HG03039 (cell line): ENCODE data around the gene NFATC2.
"Not testable (repeated sequence)": the region's sequence is repeated elsewhere in the genome, so short reads cannot be mapped to it uniquely, and the experiment has no call there.

Experiments
- ATAC-seq: cut with Tn5 transposase; IDR thresholded peaks from one replicate; pipeline ENCODE4 v1.9.1; 2021; ENCODE audit warnings: mild to moderate bottlenecking, moderate library complexity; ENCODE audit not compliant: unreplicated experiment

The NFATC2 gene

DNA sequence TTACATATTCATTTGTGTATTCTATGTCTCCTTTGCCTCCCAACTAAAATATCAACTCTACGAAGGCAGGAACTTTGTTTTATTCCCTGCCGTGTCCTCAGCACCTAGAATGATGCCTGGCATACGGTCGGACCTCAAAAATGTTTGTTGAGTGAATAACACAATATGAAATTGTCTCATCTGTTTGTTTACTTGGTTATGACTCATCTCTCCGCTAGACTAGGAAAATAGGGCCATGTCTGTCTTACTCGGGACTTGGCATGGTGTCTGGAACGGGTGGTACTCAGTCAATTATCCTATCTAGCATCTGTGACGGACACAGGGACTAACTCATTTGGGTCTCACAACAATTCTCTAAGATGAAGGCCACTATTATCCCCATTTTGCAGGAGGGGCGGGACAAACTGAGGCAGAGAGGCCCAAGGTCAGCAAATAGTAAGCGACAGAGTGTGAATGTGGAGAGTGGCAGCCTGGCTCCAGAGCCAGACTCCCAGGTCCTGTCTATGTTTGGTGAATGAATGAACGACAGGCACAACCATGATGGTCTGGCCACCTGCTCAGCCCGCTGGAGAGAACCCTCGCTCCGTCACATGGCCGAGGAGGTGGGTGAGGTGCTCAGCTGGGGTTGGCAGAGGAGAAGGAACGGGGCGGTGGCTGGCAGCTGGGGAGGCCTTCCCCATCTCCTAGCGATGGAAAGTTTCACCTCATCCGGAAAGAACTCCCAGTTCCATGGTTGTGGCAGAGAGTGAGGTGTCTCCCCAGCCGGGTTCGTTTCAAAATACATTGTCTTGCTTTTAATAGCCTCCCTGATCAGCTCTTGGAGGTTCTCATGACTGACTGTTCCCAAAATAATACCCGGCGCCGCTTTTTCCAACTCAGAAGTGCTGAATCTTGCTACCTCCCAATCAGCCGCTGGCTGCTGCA, 27.6 kb upstream of the NFATC2 start:
- no peak for ATAC-seq

DNA sequence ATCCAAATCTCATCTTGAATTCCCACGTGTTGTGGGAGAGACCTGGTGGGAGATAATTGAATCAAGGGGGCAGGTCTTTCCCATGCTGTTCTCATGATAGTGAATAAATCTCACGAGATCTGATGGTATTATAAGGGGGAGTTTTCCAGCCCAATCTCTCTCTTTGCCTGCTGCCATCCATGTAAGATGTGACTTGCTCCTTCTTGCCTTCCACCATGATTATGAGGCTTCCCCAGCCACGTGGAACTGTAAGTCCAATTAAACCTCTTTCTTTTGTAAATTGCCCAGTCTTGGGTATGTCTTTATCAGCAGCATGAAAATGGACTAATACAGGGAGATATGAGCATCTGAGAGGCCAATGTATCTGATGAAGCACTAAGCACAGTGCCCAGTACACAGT, 26.0 kb upstream of the NFATC2 start:
- ATAC-seq, result not testable (repeated sequence)

DNA sequence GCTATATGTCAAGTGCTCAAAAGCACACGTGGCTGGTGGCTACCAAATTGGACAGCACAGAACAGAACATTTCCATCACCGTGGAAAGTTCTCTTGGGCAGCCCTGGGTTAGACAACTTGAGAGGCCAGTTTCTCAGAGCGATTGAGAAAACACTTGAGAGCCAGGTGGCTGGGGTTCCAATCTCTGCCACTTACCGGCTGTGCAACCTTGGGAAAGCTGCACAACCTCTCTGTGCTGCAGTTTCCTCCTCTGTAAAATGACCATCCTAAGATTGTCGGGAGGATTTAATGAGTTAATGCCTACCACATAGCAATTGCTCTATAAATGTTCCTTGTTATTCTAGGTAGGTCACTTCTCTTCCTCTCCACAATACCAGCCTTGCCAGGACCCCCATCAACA, 25.1 kb upstream of the NFATC2 start:
- ATAC-seq, result no peak

DNA sequence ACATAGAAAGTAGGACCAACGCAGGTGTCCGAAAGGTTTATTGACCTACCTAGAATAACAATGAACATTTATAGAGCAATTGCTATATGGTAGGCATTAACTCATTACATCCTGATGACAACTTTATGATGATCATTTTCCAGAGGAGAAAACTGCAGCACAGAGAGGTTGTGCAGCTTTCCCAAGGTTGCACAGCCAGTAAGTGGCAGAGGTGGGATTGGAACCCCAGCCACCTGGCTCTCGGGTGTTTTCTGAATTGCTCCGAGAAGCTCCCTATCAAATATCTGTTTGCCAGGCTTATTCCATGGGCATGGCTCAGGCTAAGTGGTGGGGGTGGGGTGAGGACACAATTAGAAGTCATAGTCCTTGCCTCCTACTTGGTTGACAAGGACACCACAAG, 24.1 kb upstream of the NFATC2 start:
- ATAC-seq, result no peak

DNA sequence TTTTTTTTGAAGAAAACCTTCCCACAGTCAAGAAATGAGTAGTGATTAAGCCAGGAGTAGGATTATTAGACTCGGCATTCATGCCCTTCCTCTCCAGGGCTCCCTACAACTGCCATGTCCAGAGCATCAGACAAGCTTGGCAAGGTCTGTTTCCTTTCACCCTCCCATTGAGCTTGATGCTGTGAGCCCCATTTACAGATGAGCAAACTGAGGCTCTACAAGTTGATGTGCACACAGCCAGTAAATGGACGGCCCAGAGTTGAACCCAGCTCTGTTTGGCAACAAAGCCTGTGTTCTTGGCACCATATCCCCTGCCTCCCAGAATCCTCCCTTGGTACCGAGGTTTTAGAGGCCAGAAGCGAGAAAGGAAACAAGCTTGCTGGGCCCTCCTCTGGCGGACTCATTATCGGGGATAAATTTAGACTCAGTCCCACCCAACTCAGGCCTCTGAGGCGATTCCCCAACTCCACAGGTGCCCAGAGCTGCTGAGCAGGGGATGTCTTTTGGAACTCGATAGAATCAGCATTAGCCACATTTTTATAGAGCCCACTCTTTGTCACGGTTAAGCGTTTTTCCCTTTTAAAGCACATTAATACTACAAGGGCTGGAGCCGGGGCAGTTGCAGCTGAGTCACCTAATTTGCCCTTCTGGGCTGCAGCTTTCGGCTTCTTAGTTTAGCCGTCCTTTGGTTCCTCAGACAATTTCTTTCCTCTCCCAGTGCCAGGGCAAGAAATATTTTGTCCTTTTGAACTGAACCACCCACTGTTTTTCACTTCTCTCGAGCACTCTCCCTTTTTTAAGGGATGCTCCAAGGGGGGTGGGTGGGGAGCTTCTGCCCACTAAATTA, 23.0 kb upstream of the NFATC2 start:
- no peak for ATAC-seq

DNA sequence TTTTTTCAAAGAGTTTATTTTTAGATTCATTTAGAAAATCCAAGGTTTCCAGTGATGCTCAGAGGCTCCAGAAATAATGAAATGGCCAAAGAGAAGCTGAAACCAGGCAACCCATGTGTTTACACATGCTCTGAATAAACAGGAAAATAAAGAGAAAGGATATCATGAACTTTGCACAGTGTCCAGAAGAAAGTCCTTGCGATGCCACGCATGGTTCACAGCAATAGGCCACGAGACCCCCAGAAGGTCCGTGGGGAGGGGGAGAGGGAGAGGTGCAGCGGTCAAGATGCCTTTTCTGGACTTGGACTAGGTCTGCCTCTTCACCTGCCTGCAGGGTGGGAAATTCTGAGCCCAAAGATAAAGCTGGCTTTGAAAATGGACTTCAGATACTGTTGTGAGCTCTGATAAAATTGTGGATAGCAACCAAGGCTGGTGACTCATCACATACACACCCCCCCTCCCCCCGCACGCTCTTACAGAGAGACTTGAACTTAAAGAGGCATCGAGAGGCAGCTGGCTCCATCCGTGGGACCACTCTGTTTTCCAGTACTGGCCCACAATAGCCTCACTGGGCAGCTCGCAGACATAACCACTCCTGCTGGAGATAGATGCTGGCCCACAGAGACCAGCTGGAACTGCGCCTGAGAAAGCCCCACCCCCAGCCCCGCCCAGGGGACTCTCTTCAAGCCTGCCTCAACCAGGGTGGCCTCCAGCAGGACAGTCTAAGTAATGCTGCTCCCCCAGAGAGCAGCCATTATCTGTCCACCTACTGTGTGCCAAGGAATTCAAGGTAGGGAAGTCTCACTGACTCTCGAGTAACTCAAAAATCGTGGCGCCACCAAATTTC, 21.2 kb upstream of the NFATC2 start:
- ATAC-seq, result no peak

DNA sequence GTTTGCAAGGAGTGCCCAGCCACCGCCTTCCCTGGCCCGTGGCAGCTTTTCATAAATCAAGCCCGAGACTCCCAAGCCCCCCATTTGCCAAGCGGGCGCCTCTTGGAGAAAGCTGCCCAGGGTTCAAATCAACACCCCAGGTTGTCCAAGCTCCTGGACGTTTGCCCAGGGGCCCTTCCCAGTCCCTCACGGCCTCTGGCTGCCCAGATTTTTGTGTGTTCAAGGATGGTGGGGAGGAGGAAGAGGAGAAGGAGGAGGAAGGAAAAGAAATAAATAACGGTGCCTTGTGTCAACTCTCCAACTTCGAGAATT, 20.6 kb upstream of the NFATC2 start:
- ATAC-seq, result no peak

DNA sequence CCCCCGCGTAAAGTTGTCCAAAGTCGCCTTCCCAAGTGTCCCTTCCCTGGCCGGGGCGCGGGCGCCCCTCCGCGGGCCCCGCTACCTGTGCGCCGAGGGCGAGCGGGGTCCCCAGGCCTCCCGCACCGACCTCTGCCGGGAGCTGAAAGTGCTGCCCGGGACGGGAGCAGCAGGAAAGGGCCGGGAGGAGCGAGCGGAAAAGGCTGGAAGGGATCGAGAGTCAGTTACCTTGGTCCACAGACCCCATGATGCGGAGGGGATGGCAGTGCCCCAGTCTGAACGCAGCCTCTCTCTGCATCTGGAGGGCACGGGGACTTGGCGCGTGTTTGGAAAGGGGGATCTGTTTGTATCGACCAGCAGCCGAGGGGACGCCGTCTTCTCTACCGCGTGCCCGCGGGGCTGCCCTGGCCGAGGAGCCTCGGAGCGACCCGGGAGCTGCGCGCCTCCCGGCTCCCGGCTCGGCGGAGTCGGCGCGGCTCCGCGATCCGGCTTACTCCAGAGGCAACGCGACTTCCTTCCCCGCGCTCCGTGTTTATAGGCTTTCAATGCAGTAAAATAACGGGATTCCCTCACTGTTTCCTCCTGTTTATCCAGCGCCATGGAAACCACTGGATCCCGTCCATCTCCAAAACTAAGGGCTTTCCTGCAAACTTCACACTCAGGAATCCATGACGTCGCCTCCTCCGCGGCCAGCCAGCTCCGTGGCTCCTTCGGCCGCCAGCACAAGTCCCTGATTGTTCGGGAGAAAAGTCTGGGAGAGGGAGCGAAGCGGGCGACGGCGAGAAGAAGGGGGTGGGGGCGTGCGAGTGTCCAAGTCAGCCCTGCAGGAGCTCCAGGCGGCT, 20.0 kb upstream of the NFATC2 start:
- ATAC-seq, result no peak

DNA sequence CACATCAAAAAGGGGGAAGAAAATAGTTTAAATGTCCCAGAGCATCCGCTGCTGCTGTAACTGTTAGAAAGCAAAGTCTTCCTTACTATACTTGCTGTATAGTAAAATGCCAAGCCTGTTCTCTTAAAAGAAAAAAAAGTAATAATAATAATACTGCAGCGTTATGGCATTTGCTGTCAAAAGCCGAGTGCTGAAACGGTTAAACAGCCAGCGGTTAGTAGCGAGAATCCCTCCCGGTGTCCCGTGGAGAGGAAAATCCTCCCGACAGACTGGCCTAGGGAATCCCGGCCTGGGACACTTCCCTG, 19.5 kb upstream of the NFATC2 start:
- ATAC-seq, result no peak

DNA sequence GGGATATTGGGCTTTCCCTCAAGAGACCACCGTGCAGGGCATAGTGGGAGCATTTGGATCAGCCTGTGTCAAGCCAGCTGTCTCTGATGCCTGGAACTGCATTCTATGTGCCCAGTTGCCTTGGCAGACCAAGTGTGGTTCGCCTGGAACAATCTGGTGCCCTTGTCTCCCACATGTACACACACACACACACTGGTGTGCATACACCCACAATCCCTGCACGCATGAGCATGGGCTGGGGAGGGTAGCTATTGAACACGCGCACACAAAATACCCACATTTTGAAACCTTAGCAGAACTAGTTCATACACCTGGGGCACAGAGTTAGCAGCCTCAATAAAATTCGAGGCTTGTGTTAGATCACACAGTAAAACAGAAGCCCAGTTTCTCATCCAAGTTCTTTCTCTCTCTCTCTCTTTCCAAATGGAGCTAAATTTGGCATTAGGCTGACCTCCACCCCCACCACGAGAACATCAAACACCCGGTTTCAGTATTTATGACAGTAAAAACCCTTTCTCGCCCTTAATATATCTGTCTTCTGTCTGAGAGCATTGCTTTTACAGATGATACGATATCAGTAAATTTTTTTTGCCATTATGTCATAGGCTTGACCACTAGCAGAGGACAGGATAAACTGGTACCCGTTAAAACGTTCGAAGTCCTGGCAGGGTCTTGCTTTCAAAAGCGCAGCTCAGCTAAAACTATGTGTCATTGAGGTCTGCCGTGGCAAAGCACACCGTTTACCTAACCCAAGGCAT, 18.2 kb upstream of the NFATC2 start:
- no peak for ATAC-seq

DNA sequence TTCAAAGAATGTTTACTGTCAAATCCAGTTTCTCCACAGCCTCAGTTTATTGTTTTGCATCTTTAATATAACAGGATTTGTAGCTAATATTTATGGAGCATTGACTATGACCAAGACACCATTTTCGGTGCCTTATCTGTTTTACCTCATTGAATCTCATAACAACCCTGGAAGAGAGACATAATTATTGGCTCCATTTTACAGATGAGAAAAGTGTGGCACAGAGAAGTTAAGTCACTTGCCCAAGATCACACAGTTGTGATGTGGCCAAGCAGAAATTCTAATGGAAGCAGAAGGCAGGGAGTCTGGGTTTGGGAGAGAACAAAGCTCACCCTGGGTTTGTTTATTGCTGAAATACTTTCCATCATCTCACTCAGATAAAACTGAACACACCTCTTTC, 17.5 kb upstream of the NFATC2 start:
- no peak for ATAC-seq

DNA sequence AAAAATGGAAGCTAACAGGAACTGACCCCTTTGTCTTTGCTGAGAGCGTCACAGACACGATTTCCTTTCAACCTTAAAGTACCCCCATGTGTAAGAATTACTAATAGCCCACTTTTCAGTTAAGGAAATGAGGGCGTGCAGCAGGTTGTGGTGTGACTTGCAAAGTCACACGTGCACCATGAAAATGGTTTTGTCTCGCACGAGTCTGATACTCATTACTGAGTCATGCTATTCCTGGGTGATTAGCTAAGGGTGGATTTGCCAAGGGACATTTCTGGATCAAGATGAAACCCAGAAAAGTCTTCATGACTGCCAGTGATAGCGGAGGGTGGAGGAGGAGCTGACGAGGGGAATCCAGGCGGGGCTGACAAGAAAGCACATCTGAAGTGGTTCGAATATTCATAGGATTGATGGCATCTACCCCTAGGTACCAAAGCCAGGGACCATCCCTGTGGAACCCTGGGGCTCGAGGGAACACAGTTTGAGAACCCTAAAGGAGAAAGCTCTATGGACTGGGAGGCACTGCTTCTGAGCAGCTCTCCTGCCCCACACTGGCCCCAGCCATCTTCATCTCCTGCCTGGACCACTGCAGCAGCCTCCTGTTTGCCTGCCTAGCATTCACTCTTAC, 12.1 kb upstream of the NFATC2 start:
- no peak for ATAC-seq

DNA sequence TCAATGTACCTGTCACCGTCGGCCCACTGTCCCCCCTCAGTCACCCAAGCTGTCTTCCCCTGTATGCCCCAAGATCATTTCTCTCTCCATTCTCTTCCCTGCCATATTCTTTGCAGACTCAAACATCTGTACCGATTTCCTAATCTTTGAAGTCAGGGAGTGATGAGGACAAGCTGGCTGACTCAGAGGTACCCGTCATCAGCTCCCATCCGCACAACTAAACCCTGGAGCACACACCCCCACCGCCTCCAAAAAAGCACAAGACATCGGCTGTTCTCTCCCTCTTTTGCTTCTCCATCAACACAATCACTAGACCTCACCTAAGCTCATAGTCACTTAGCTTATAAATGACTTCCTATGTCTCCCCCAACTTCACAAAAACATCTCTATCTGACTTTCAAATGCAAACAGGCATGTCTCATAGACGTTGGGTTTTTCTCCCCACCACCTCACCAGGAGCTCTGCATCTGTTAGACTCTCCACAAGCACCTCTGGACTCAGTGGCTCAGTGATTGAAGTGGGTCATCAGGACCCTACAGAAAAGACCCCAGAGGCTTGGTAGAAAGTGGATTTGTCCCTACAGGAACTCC, 11.5 kb upstream of the NFATC2 start:
- ATAC-seq, result no peak

DNA sequence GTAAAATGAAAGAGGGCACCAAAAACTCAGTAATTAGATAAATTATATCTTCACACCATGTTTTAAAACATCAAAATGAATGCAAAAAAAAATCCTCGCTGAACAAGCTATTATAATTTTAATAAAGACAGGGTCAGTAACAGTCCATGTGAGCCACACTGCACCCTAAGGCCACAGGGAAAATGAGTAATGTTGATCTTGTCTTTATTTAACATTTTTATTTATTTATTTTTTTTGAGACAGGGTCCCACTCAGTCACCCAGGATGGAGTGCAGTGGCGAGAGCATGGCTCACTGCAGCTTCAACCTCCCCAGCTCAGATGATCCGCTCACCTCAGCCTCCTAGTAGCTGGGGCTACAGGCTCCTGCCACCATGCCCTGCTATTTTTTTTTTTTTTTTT, 8.7 kb upstream of the NFATC2 start:
- ATAC-seq, result no peak

DNA sequence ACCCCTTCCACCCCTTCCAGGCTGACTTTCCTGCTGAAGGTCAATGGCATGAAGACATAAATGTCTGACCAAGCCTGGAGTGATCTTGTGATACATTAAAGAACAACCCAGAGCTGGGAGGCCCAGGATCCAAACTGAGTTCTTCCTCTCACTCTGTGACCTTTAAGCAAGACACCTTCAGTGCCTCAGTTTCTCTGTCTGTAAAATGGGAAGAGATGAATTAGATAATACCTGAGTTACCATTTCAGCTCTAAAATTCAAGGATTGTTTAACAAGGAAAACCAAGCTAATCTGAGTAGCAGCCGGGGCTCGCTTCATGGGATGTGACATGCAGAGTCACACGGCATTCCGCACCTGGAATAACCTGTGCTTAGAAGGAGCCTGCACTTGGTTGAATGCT, 7.0 kb upstream of the NFATC2 start:
- ATAC-seq, result no peak

DNA sequence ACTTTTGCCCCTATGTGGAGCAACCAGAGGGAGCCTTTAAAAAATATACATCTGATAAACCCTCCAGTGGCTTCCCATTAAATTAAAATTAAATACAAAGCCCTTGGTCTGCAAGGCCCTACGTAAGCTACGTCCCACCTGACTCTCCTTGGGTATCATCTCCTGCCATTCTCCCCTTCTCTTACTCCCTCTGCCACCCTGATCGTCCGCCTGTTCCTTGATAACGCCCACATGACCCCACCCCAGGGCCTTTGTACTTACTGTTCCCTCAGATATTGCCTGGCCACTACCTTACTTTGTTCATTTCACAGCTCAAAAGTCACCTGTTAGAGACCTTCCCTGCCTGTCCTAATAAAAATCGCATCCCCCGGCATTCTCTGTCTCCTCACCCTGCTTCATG, 5.4 kb upstream of the NFATC2 start:
- ATAC-seq, result no peak

DNA sequence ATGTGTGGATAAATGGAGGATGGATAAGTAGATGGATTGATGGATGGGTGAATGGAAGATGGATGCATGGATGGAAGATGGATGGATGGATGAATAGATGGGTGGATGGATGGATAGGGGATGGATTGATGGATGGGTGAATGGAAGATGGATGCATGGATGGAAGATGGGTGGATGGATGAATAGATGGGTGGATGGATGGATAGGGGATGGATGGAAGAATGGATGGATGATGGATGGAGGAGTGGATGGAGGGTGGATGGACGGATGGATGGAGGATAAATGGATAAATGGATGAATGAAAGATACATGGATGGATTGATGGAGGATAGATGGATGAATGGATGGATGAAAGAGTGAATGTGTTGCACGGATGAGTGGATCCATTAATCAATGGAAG, 3.0 kb upstream of the NFATC2 start:
- no peak for ATAC-seq

DNA sequence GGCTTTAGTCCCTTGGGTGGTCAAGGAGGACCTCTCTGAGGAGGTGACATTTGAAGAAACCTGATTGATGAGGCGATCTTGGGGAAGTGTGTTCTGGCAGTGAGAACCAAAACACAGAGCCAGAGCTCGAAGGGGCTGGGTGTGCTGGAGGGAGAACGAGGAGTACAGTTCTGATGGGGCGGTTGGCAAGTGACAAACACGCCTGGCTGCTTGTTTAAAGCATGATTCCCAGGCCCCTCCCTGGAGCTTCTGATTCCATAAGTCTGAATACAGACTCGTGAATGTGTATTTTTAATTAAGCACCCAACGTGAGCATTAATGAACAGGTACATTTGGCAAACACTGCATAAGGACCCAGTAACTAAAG, 886 bp upstream of the NFATC2 start:
- no peak for ATAC-seq

DNA sequence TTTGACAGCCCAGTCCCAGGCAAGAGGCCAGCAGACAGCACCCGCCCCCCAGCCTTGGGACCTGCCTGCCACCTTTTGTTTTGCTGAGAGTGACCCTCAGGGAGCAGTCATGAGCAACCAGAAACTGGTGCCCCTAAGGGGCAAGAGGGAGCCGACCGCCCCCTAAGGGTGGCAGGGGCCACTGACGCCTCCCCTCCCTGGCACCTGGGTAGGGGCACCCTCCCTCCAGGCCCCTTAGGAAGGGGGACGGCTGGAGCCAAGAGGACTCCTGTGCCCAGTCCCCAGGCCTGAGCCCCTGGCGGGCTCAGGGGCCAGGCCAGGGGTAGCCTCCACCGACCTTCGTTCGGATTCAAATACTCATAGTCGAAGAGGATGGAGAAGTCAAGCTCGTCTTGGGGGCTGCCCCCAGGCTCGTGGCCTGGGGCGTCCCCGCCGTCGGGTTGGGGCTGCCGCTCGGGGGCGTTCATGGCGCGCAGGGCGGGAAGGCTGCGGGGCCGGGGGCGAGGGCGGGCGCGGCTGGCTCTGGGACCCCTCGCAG, 417 bp downstream of the NFATC2 start:
- no peak for ATAC-seq
